GM18499 (cell line): ENCODE data around the gene GNB2.

Experiments
- ATAC-seq: cut with Tn5 transposase; IDR thresholded peaks from one replicate; pipeline ENCODE4 v1.9.1; 2021; ENCODE audit warnings: moderate number of reproducible peaks; ENCODE audit not compliant: insufficient read depth, unreplicated experiment

Gene GNB2

DNA sequence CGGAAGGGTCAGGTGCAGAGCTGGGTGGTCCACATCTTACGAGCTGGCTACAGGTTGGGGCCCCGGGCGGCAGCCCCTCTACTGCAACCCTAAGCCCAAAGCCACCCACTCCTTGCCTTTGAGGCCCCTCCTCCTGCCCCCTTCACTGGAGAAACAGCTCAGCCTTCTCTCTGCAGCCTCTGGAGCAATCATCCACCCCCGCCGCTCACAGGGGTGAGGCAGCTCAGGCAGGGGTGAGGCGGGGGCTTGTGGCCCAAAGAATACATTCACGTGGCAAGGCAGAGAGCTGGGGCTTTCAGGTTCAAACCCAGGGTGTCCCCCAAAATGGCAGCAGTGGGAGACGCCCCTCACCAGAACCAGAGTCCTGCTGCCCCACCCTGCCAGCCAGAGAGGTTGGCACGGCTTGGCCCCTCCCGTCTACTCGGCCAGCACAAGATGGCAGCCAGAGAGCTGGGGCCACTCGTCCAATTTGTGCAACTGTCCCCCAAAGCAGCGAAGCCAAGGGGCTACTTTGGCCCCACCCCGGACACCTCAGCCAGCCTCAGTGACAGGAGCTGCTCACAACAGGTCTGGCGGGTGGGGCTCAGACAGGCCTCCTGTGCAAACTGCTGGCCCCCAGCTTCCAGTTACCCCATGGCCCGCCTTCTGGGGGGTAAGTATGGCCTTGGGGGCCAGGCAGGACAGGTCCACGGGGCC, 7.2 kb downstream of the GNB2 start:
- no peak for ATAC-seq

DNA sequence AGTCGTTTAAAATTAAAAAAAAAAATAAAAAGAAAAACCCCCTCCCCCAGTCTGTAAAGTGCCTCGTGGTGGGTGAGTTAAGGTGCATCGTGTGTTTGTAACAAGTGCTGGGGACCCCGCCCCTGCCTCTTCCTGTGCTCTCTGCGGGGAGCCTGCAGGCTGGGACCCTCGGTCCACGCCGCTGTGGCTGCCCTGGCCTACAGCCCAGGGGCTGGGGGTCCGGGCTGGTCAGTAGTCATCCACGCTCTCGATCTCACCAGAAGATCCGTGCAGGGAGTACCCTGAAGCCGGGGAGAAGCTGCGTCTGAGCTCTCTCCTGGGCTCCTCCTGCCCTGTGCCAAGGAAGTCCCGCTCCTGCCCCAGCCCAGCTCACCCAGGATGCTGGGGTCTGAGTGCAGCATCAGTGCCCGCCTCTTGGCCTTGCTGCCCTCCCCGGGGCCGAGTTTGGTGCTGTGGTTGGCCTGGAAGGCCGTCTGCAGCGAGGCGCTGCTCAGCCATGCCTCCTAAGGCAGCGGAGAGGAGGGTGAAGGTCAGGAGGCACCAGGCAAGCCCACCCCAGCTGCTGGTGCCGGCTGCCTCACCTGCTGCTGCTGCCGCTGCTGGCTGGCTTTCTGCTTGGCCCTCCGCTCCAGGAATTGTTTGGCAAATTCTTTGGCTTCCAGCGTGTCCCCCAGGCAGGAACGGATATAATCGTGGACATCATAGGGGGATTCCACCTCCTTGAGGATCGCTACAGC, 8.1 kb downstream of the GNB2 start:
- no peak for ATAC-seq

GRCh38 chr7:100682228-100682741, 8.7 kb downstream of the GNB2 start:
- ATAC-seq = no peak

DNA sequence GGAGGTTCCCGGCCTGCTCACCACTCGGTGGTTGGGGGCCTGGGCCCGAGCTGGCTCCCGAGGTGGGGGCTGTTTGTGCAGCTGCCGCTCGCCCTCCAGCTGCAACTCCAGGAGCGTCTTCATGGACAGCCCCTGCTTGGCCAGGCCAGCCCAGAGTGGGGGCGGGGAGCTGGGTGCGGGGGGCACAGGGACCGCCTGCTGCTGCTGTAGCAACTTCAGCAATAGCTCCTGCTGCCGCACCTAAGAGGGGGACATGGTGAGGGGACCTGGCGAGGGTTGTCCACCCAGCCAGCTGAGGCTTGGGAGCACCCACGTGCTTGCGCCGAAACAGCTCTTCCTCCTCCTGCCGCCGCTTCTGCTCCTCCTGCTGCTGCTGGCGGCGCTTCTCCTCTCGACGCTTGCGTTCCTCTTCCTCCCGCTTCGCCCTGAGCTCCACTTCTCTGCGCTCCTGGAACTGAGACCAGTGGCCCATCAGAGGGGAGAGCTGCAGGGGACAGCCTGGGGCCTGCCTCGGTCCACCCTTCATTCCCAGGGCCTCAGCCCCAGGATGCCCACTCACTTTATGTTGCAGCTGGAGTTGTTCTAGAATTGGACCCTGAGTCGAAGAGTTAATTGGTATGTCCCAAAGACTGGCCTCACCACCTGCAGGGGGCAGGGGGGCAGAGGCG, 9.6 kb downstream of the GNB2 start:
- ATAC-seq = no peak

- ATAC-seq = no peak
Measured at GRCh38 chr7:100683659-100684533, 10.4 kb downstream of the GNB2 start.

DNA sequence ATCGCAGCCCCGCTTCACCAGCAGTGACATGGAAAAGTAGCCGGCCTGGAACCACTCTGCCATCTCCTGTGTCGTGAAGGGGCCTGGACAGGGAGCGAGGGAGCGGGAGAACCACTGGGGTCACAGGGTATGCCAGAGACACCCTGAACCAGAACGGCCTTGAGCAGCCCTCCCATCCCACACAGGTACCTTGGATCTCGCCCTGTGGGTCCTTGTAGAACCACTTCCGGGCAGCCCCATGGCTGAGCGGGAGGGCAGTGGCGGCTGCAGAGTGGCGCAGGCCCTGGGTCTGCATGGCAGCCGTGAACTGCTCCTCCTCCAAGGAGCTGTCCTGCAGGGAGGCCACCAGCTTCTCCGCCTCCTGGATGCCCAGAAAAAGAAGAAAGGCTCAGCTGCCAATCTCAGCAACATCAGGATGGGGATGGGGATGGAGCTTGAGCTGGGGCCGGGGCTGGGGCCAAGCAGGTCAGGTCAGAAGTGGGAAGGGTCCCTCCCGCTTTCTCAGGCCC, 11.0 kb downstream of the GNB2 start:
- ATAC-seq = no peak

GRCh38 chr7:100685049-100685605, 11.6 kb downstream of the GNB2 start:
- no peak for ATAC-seq

GRCh38 chr7:100685631-100686145, 12.1 kb downstream of the GNB2 start:
- ATAC-seq = no peak

GRCh38 chr7:100686201-100686821, 12.8 kb downstream of the GNB2 start:
- ATAC-seq = no peak

- ATAC-seq = no peak
Measured at GRCh38 chr7:100686822-100687211, 13.3 kb downstream of the GNB2 start.

- no peak for ATAC-seq
Measured at GRCh38 chr7:100687261-100687660, 13.7 kb downstream of the GNB2 start.

DNA sequence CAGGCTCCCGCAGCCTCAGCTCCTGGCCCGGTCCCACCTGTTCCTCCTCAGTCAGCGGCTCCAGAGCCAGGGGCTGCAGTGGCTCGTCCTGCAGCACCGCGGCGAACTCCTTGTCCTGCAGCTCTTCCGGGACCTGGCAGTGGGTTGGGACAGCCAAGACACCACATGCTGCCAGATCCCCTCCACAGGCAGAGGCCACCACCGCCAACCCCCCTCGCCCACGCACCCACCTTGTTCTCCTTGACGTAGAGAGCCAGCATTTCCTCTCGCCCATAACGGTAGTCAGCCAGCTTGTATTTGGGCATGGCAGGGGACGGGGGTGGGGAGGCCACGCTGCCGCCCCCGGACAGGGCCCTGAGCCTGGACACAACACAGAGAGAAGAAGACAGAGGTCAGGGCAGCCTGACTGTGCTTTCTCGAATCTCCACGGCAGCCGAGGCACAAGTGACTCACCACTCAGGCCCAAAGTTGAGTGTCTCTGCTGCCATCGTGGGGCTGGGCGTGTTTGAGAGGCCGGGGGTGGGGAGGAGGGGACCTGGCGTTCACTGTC, 14.3 kb downstream of the GNB2 start:
- no peak for ATAC-seq

DNA sequence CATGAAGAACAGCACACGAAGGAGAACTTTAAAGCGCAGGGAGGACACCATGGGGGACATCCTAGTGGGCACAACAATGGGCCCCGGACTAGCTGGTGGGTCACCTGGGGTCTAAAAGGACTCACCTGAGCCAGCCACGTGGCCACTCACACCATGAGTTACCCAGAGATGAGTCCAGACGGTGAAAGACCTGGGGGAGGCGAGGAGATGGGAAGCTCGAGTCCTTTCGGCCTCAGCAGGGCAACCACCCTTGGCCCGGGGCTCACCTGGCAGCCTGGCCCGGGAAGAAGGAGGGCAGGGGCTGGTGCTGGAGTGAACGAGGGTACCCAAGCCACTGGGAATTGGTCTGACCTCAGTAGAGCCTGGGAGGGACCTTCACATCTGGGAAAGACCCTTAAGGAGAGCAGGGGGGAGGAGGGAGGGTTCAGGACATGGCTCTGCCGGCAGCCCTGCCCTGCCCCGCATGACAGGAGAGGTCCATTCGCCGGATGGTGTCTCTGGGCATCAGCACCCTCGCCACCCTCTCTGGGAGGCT, 14.9 kb downstream of the GNB2 start:
- no peak for ATAC-seq

DNA sequence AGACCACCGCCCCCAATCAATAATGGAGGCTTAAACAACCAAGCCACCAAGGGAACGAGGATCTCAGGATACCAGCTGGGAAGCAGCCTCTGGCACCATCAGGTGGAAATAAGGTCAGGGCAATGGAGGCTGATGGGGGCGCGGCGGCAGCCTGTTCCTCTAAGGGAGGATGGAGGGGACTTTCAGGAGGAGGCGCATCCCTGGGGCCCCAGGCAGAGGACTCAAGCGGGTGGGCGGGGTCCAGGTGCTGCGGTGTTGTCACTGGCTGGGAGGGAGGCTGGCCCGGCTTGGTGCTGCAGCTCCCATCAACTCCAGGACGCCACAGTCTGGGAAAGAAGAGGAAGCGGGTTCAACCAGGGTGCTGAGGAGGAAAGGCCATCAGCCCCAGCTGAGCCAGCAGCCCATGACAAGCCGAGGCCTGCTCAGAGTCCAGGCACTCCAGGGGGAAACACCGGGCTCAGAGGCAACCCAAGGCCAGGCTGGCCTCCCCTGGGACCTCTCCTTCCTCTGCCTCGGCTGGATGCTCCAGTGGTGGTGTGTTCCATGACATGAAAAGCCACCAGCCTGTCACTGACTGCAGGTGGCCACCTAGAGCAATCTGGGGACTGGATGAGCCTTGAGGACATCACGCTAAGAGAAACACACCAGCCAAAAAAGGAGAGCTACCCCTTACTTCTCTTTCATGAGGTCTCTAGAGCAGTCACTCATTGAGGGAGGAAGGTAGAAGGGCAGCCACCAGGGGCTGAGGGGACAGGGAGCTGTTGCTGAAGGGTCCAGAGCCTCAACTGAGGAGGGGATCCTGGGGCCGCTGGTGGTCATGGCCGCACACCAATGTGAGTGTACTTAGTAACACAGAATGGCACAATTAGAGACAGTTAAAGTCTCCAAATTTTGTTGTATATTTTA, 15.9 kb downstream of the GNB2 start:
- no peak for ATAC-seq

DNA sequence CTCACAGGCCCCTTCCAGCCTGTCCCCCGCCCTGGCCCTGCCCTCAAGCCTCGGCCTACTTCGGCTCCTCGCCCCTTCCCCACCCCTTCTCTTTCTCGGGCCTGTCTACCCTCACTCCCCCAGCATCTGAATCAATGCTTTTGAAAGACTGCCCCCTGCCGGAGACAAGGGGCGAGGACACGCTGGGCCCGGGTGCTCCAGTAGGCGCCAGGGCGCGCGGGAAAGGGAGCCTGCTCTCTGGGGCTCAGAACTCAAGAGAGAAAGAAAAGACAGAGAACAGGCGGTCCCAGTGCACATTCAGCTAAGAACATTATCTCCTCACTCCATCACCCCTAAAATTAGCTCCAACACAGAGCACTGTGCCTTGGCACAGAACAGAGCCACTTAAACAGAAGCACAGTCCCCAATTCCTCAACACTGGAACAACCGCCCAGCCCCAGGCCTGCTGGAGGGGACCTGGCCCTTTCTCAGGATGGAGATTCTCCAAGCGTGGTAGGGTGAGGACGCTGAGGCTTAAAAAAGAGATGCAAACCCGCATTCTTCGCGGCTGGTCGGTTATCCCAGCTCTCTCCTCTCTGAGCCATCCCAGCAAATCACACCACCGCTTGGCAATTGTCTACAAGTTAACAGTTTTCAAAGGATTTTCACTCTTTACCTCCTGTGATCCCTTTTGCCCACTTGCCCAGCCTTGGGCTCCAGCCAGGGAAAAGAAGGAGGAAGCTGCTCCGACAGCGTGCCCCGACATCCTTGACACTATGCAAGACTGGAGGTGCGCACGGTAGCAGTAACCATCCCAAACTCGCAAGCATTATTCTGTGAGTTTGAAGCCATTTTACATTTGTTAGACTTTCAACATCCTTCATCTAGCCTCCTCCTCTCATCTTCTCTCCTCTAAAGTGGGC, 18.4 kb downstream of the GNB2 start:
- ATAC-seq = no peak

DNA sequence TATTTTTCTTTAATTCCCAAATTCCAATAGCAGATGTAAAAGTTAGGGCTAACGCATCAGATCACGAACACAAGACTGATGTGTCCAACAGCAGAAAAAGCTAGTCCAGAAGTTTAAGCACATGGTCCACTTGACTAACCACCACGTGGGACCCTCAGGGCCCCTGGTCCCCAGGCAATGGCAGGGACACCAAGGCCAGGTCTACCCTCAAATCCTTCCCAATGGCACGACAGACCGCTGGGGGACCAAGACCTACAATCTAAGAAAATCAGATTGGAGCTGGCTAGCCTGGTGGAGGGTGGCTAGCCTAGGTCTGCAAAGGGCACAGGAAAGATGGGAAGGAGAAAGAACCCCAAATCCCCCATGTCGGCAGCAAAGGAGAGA, 19.0 kb downstream of the GNB2 start:
- no peak for ATAC-seq
